GM19193 (cell line): Measurements from ENCODE around the gene BAD.

ENCODE experiments used
- POLR2A ChIP-seq: IDR thresholded peaks from 4 replicates; pipeline ENCODE4 v1.6.1; 2011; ENCODE audit not compliant: insufficient read depth, insufficient read length; ENCODE audit errors: extremely low read depth

The BAD gene

DNA sequence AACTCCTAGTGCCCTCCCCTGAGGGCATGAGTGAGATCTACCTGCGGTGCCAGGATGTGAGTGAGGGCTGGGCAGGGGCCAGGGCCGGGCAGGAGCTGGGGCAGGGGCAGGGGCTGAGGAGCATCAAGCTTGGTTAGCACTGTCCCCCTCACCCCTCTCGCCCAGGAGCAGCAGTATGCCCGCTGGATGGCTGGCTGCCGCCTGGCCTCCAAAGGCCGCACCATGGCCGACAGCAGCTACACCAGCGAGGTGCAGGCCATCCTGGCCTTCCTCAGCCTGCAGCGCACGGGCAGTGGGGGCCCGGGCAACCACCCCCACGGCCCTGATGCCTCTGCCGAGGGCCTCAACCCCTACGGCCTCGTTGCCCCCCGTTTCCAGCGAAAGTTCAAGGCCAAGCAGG lies 64.2 kb downstream of the BAD start:
- TF ChIP-seq POLR2A, result no peak
